ENCODE measurements around the gene TRIM52.

- no peak for TF ChIP-seq CTCF (IDR thresholded peaks at IDR 0.05; ENCODE audit: low read depth, low read length, poor library complexity, severe bottlenecking)
- no peak for TF ChIP-seq EZH2phosphoT487 (IDR thresholded peaks at IDR 0.05; ENCODE audit: borderline replicate concordance, low read length)
Observed at GRCh38 chr5:181218795-181219124, 42.2 kb downstream of the TRIM52 start.
